OCI-LY1 (cell line): ENCODE measurements around the gene CDIPT.

Experiments used
- H2AFZ ChIP-seq: fragments of 200-600 bp; sonication (generic), shearing (Covaris generic); 2 replicates; pipeline ENCODE4 v1.6.0; 2014; ENCODE audit warnings: antibody characterized with exemption, mild to moderate bottlenecking, low read length
- H3F3A ChIP-seq: fragments of 200-600 bp; sonication (generic), shearing (Covaris generic); 2 replicates; pipeline ENCODE4 v1.6.0; 2014; ENCODE audit warnings: mild to moderate bottlenecking, antibody characterized with exemption, low read length, moderate library complexity; ENCODE audit not compliant: insufficient read depth
- H3K27ac ChIP-seq: fragments of 200-600 bp; sonication (generic); 2 replicates; pipeline ENCODE4 v1.5.1; 2014; ENCODE audit warnings: low read length, mixed run types, mild to moderate bottlenecking, low read depth; ENCODE audit not compliant: poor library complexity, severe bottlenecking
- H3K27me3 ChIP-seq: fragments of 200-600 bp; sonication (generic); 2 replicates; pipeline ENCODE4 v1.6.0; 2014; ENCODE audit warnings: antibody characterized with exemption, mild to moderate bottlenecking, low read length, moderate library complexity; ENCODE audit not compliant: insufficient read depth
- H3K36me3 ChIP-seq: fragments of 200-600 bp; sonication (generic); 2 replicates; pipeline ENCODE4 v1.6.1; 2014; ENCODE audit warnings: mild to moderate bottlenecking, antibody characterized with exemption, low read length, moderate library complexity, mixed read lengths; ENCODE audit not compliant: insufficient read depth
- H3K4me1 ChIP-seq: fragments of 200-600 bp; sonication (generic); 2 replicates; pipeline ENCODE4 v1.5.1; 2014; ENCODE audit warnings: mild to moderate bottlenecking, low read length, moderate library complexity; ENCODE audit not compliant: insufficient read depth, severe bottlenecking
- H3K4me2 ChIP-seq: fragments of 200-600 bp; sonication (generic), shearing (Covaris generic); 2 replicates; pipeline ENCODE4 v1.6.1; 2014; ENCODE audit warnings: low read length
- H3K4me3 ChIP-seq: fragments of 200-600 bp; sonication (generic); 2 replicates; pipeline ENCODE4 v1.5.1; 2014; ENCODE audit warnings: low read length, low read depth, mild to moderate bottlenecking, mixed read lengths; ENCODE audit not compliant: poor library complexity, severe bottlenecking
- H3K79me2 ChIP-seq: fragments of 200-600 bp; shearing (Covaris generic); 2 replicates; pipeline ENCODE4 v1.6.1; 2016; ENCODE audit warnings: mixed run types, low read length, mixed read lengths; ENCODE audit not compliant: insufficient read depth
- H3K9ac ChIP-seq: fragments of 200-600 bp; sonication (generic), shearing (Covaris generic); 2 replicates; pipeline ENCODE4 v1.6.1; 2014; ENCODE audit warnings: mild to moderate bottlenecking, low read length, mixed read lengths
- H3K9me2 ChIP-seq: fragments of 200-600 bp; sonication (generic), shearing (Covaris generic); 2 replicates; pipeline ENCODE4 v1.6.1; 2014; ENCODE audit warnings: low read depth, mild to moderate bottlenecking, low read length, mixed read lengths
- H3K9me3 ChIP-seq: fragments of 200-600 bp; shearing (Covaris generic); 2 replicates; pipeline ENCODE4 v1.6.1; 2014; ENCODE audit warnings: low read length, mixed read lengths
- H4K20me1 ChIP-seq: fragments of 200-600 bp; sonication (generic), shearing (Covaris generic); 2 replicates; pipeline ENCODE4 v1.6.0; 2016; ENCODE audit warnings: mild to moderate bottlenecking, low read length; ENCODE audit not compliant: insufficient read depth
- EZH2 ChIP-seq: fragments of 200-600 bp; sonication (generic), shearing (Covaris generic); IDR thresholded peaks from 2 replicates; pipeline ENCODE4 v1.8.0; 2017; ENCODE audit warnings: borderline replicate concordance, mixed run types, mild to moderate bottlenecking, antibody characterized with exemption, low read length, moderate library complexity, mixed read lengths
- TF ChIP-seq, protein P1 (sequence below): fragments of 200-600 bp; sonication (generic), shearing (Covaris generic); IDR thresholded peaks from 2 replicates; pipeline ENCODE4 v1.5.1; 2017; ENCODE audit warnings: mild to moderate bottlenecking, antibody characterized with exemption, low read length, moderate library complexity, mixed read lengths

The CDIPT gene

DNA sequence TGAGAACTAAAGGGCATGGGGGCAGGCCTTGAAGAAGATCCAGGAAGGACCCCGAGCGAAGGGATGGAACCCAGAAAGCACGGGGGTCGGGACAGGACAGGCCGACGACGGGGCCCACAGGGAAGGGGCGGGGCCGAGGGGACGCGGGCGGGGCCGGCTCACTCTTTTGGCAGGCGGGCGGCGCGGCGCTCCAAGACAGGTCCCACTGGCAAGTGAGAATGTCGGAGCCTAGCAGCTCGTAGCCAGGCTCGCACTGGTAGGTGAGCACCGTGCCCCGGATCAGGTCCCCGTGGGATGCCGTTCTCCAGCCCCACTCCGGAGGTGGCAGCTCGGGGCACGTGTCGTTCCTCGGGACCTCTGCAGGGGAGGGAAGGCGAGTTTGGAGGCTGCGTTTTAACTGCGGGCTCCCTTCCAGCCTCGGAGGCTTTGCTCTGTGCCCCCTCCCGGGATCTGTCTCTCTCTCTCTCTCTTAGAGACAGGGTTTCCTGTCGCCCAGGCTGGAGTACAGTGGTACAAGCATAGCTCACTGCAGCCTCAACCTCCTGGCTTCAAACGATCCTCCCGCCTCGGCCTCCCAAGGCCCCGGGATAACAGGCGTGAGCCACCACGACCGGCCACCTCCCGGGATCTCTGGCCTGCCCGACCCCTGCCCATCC, 13.7 kb upstream of the CDIPT start:
- H3K9me3 ChIP-seq, result no peaks in the 10 kb centered on the region
- no peaks in the 10 kb centered on the region for H3K36me3 ChIP-seq
- H2AFZ ChIP-seq, result no peak overlapping the region
- H3K27me3 ChIP-seq, result no peaks in the 10 kb centered on the region
- H3K4me3 ChIP-seq, result no peak overlapping the region
- no peak overlapping the region for H3K9ac ChIP-seq
- H3K9me2 ChIP-seq, result no peaks in the 10 kb centered on the region
- no peak overlapping the region for H3K27ac ChIP-seq
- H3K4me2 ChIP-seq, result no peak overlapping the region
- no peaks in the 10 kb centered on the region for H3K79me2 ChIP-seq
- H3K4me1 ChIP-seq, result no peaks in the 10 kb centered on the region
- no peaks in the 10 kb centered on the region for H4K20me1 ChIP-seq
- H3F3A ChIP-seq, result no peaks in the 10 kb centered on the region
- no peak for TF ChIP-seq EZH2
- TF ChIP-seq, protein P1, sequence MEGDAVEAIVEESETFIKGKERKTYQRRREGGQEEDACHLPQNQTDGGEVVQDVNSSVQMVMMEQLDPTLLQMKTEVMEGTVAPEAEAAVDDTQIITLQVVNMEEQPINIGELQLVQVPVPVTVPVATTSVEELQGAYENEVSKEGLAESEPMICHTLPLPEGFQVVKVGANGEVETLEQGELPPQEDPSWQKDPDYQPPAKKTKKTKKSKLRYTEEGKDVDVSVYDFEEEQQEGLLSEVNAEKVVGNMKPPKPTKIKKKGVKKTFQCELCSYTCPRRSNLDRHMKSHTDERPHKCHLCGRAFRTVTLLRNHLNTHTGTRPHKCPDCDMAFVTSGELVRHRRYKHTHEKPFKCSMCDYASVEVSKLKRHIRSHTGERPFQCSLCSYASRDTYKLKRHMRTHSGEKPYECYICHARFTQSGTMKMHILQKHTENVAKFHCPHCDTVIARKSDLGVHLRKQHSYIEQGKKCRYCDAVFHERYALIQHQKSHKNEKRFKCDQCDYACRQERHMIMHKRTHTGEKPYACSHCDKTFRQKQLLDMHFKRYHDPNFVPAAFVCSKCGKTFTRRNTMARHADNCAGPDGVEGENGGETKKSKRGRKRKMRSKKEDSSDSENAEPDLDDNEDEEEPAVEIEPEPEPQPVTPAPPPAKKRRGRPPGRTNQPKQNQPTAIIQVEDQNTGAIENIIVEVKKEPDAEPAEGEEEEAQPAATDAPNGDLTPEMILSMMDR, result no peak

GRCh38 chr16:29876217-29876593, 13.2 kb upstream of the CDIPT start:
- Histone ChIP-seq H2AFZ (no peak overlapping the region), H3F3A (no peaks in the 10 kb centered on the region), H3K36me3 (no peaks in the 10 kb centered on the region), H3K9me3 (no peaks in the 10 kb centered on the region), H4K20me1 (no peaks in the 10 kb centered on the region), H3K4me2 (no peak overlapping the region), H3K9me2 (no peaks in the 10 kb centered on the region), H3K4me1 (no peaks in the 10 kb centered on the region), H3K9ac (no peak overlapping the region), H3K27me3 (no peaks in the 10 kb centered on the region), H3K79me2 (no peaks in the 10 kb centered on the region), H3K4me3 (no peak overlapping the region), H3K27ac (no peak overlapping the region)
- no peak for TF ChIP-seq EZH2
- TF ChIP-seq, protein P1, result no peak

- no peaks in the 10 kb centered on the region for H3K36me3 ChIP-seq
- no peaks in the 10 kb centered on the region for H3K4me1 ChIP-seq
- no peaks in the 10 kb centered on the region for H4K20me1 ChIP-seq
- no peaks in the 10 kb centered on the region for H3K9me2 ChIP-seq
- no peak overlapping the region for H3K4me2 ChIP-seq
- no peak overlapping the region for H3K4me3 ChIP-seq
- no peaks in the 10 kb centered on the region for H3K79me2 ChIP-seq
- TF ChIP-seq, protein P1, result no peak
- TF ChIP-seq EZH2, result no peak
- H3K9me3 ChIP-seq, result no peaks in the 10 kb centered on the region
- H3K27me3 ChIP-seq, result no peaks in the 10 kb centered on the region
- H2AFZ ChIP-seq, result no peak overlapping the region
- H3K27ac ChIP-seq, result no peak overlapping the region
- no peaks in the 10 kb centered on the region for H3F3A ChIP-seq
- H3K9ac ChIP-seq, result no peak overlapping the region
These were observed 12.2 kb upstream of the CDIPT start for GRCh38 chr16:29875206-29875605.
